Measurements from ENCODE around the gene OR2V1. TPM values are rescaled to one million over a fixed set of nuclear protein-coding genes. Genes with fewer than 3 reads are reported as not detected.

The OR2V1 gene
- polyA plus RNA-seq, 1 experiment, result not detected

DNA sequence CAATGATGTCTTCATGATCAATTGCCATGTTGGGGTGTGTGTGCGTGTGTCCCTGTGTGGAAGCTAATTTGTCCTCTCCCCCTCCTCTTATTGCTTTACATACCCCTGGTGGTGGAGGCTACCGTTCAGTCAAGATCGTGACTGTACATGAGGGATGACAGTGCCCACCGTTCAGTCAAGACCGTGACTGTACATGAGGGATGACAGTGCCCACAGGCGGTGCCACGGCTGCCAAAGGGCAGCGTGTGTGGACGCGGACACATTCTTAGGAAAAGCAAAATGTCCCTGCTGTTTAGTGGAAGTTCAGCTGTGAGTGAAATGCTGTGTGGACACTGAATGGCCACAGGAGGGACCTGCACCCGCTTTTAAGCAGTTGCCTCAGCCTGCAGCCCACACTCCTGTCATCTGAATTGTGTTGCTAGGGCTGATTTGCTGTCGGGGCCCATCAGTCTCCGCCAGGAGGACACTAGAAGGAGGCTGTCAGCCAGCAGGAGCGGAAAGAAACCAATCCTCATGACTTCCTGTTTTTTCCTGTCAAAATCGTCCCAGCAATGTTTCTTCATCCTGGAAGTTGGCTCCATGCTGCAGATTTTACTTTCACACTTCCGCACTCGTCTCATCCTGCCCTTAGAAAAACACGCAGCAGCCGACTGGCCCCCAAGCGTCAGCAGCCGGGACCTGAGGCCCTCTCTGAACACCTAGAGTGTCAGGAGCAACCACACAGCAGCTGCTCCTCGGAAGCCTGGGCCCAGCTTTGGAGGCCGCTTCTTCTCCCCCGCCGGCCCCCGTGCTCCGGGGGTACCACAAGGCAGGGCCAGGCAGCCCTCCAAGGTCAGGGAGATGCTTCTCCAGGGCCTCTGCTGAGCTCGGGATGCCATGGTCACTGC, 9.1 kb downstream of the OR2V1 start:
- Histone ChIP-seq H3K4me3 (ENCODE audit: low read depth, low read length) (no peak overlapping the region), H3K27me3 (ENCODE audit: control insufficient read depth, insufficient read depth, low read length) (no peaks in the 10 kb centered on the region)

DNA sequence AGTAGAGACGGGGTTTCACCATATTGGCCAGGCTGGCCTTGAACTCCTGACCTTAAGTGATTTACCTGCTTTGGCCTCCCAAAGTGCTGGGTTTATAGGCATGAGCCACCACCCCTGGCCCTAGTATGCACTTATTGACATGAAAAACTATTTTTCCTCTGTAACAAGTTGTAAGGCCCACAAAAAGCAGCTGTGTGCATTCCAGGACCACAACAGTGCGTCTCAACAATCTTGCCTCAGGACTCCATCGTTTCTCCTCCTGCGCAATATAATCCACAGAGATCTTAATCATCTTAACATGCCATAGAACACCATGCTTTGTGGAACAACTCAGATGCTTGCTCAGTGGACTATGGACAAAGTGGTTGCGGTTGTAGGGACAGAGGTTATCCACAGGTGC, 10.2 kb downstream of the OR2V1 start:
- Histone ChIP-seq H3K36me3 (ENCODE audit: control insufficient read depth, insufficient read depth, low read length) (no peaks in the 10 kb centered on the region), H3K27me3 (ENCODE audit: control insufficient read depth, insufficient read depth, low read length) (no peaks in the 10 kb centered on the region), H3K4me3 (ENCODE audit: low read depth, low read length) (no peak overlapping the region)
- TF ChIP-seq, protein P1, sequence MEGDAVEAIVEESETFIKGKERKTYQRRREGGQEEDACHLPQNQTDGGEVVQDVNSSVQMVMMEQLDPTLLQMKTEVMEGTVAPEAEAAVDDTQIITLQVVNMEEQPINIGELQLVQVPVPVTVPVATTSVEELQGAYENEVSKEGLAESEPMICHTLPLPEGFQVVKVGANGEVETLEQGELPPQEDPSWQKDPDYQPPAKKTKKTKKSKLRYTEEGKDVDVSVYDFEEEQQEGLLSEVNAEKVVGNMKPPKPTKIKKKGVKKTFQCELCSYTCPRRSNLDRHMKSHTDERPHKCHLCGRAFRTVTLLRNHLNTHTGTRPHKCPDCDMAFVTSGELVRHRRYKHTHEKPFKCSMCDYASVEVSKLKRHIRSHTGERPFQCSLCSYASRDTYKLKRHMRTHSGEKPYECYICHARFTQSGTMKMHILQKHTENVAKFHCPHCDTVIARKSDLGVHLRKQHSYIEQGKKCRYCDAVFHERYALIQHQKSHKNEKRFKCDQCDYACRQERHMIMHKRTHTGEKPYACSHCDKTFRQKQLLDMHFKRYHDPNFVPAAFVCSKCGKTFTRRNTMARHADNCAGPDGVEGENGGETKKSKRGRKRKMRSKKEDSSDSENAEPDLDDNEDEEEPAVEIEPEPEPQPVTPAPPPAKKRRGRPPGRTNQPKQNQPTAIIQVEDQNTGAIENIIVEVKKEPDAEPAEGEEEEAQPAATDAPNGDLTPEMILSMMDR (IDR thresholded peaks at IDR 0.05; ENCODE audit: insufficient read depth, low read depth, low read length), result no peak
- POLR2A ChIA-PET, result no interaction called here
- DNase-seq (ENCODE audit: low read depth), result no peak
- CTCF ChIA-PET, result no interaction called here

More for the DNA sequence above, 9.1 kb downstream of the OR2V1 start:
- H3K36me3 ChIP-seq (ENCODE audit: control insufficient read depth, insufficient read depth, low read length), result no peaks in the 10 kb centered on the region
- TF ChIP-seq, protein P1 (IDR thresholded peaks at IDR 0.05; ENCODE audit: insufficient read depth, low read depth, low read length), result no peak
- POLR2A ChIA-PET, result no interaction called here
- DNase-seq (ENCODE audit: low read depth), result no peak
- CTCF ChIA-PET, result no interaction called here

DNA sequence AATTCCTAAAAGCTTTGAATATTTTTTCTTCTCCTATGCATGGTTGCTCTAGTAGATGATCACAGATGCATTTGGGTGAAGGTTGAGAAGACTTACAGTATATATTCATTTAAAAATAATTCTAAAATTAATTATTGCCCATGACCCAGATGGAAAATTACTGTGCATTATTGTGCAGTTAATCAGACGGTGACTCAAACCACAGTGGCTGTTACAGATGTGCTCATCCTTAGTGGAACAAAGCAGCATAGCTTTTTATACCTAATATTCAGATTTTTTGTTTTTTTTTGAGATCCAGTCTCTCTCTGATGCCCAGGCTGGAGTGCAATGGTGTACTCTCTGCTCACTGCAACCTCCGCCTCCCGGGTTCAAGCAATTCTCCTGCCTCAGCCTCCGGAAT, 10.7 kb downstream of the OR2V1 start:
- no peak for DNase-seq (ENCODE audit: low read depth)
- POLR2A ChIA-PET, result no interaction called here

DNA sequence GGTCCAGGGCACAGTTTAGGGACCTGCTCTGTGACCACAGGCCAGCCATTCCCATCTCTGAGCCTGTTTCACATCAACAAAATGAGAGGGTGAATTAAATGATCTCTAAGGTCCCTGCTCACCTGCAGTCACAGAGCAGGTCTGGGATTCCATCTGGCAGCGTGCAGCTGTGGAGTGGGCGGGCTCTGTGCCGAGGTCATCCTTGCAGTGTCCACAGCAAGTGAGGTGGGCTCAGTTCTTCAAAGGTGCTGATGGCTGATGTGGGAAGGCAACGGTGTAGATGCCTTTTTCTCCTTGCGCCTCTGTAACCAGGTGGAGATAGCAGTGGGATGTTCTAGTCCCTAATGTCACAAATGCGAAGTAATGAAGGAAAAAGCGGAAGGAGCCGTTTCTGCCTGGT, 11.9 kb downstream of the OR2V1 start:
- Histone ChIP-seq H3K36me3 (ENCODE audit: control insufficient read depth, insufficient read depth, low read length) (no peaks in the 10 kb centered on the region), H3K27me3 (ENCODE audit: control insufficient read depth, insufficient read depth, low read length) (no peaks in the 10 kb centered on the region; the same call in 1 of the 2 replicates), H3K4me3 (ENCODE audit: low read depth, low read length) (no peak overlapping the region)
- POLR2A ChIA-PET, result no interaction called here
- CTCF ChIA-PET, result interaction anchor here (0.7 kb wide), 1 partner anchor 50 kb away, joined by 3 read pairs; no protein-coding TSS in a partner anchor
- no peak for DNase-seq (ENCODE audit: low read depth)
- TF ChIP-seq, protein P1 (IDR thresholded peaks at IDR 0.05; ENCODE audit: insufficient read depth, low read depth, low read length), result no peak

More for the DNA sequence above, 10.7 kb downstream of the OR2V1 start:
- Histone ChIP-seq H3K36me3 (ENCODE audit: control insufficient read depth, insufficient read depth, low read length) (no peaks in the 10 kb centered on the region), H3K4me3 (ENCODE audit: low read depth, low read length) (no peak overlapping the region), H3K27me3 (ENCODE audit: control insufficient read depth, insufficient read depth, low read length) (no peaks in the 10 kb centered on the region; the same call in 1 of the 2 replicates)
- TF ChIP-seq, protein P1 (IDR thresholded peaks at IDR 0.05; ENCODE audit: insufficient read depth, low read depth, low read length), result no peak
- CTCF ChIA-PET, result no interaction called here

DNA sequence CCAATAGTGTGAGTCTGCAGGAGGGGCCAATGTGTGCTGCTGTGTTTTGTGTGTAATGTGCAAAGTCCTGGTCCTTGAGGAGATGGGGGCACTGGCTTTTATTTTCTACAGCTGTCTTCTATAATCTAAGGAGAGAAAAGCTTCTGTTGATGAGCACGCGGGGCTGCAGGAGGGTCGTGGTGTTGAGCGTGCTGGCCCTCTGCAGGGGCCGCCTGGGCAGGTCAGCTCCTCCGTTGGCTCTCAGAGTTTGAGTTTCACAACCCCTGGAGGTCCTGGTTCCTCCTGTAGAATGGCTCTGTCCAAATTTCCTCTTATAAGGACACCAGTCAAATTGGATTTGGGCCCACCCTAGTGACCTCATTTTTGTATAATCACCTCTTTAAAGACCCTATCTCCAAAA, 12.6 kb downstream of the OR2V1 start:
- CTCF ChIA-PET, result interaction anchor here (0.7 kb wide), 1 partner anchor 49 kb away, joined by 3 read pairs; no protein-coding TSS in a partner anchor
- Histone ChIP-seq H3K4me3 (ENCODE audit: low read depth, low read length) (no peak overlapping the region), H3K27me3 (ENCODE audit: control insufficient read depth, insufficient read depth, low read length) (no peaks in the 10 kb centered on the region; the same call in 1 of the 2 replicates), H3K36me3 (ENCODE audit: control insufficient read depth, insufficient read depth, low read length) (no peaks in the 10 kb centered on the region)
- POLR2A ChIA-PET, result no interaction called here
- TF ChIP-seq, protein P1 (IDR thresholded peaks at IDR 0.05; ENCODE audit: insufficient read depth, low read depth, low read length), result no peak
- DNase-seq (ENCODE audit: low read depth), result no peak
